Activated CD8-positive, alpha-beta T cell treated with anti-CD3 and anti-CD28 coated beads, Interleukin-2, amount 10 ng/mL, durations not matched to agents 7 days and 5 days (primary cell): Measurements from ENCODE around the gene TBL1XR1. TPM values are rescaled to one million over a fixed set of nuclear protein-coding genes. Genes with fewer than 3 reads are reported as not detected.
A peak's percentile ranks its signal among the peaks of the same experiment; 100 is the strongest.

Experiments used
- ATAC-seq: fragments of 150-1000 bp; cut with Tn5 transposase; one replicate; pipeline ENCODE4 v1.10.0; 2021; ENCODE audit warnings: moderate library complexity
- CTCF ChIA-PET: fragments of 350-600 bp; sonication (Branson Sonifier 250); formaldehyde crosslinking; loops from one replicate; lab custom pipeline; 2021; ENCODE audit warnings: antibody characterized with exemption; lab: Charles Lee
- POLR2A ChIA-PET: fragments of 350-600 bp; sonication (Branson Sonifier 250); formaldehyde crosslinking; loops from one replicate; lab custom pipeline; 2021; ENCODE audit warnings: antibody characterized with exemption; lab: Charles Lee
- DNase-seq: peaks from one replicate; pipeline ENCODE4 v3.0.0-alpha.2; 2020
- H3K27ac Mint-ChIP-seq: one replicate; pipeline ENCODE4 v1.8.0; 2021; ENCODE audit warnings: mild to moderate bottlenecking, mixed read lengths
- H3K27me3 Mint-ChIP-seq: one replicate; pipeline ENCODE4 v1.8.0; 2021; ENCODE audit warnings: low read depth, mixed read lengths
- H3K36me3 Mint-ChIP-seq: one replicate; pipeline ENCODE4 v1.8.0; 2021; ENCODE audit warnings: low read depth, mixed read lengths
- H3K4me1 Mint-ChIP-seq: one replicate; pipeline ENCODE4 v1.8.0; 2021; ENCODE audit warnings: low read depth, mixed read lengths
- H3K4me3 Mint-ChIP-seq: one replicate; pipeline ENCODE4 v1.8.0; 2021; ENCODE audit warnings: mild to moderate bottlenecking, mixed read lengths
- H3K9me3 Mint-ChIP-seq: one replicate; pipeline ENCODE4 v1.8.0; 2022; ENCODE audit warnings: mixed read lengths; ENCODE audit not compliant: insufficient read depth
- total RNA-seq, 2 experiments: library from RNA; stranded (reverse); gene quantifications; one replicate each; pipeline ENCODE4 v1.2.3, GENCODE V29; 2021

TBL1XR1 gene
- total RNA-seq, 2 experiments from 2014 or later = 165 to 166 TPM

- Mint-ChIP-seq H3K27ac (no peak overlapping the region), H3K9me3 (no peaks in the 10 kb centered on the region), H3K36me3 (no peaks in the 10 kb centered on the region), H3K4me1 (peaks cover 2% of the 10 kb centered on the region), H3K27me3 (peaks cover 6% of the 10 kb centered on the region), H3K4me3 (no peak overlapping the region)
- ChIA-PET CTCF (no interaction called here), POLR2A (no interaction called here)
- no peak for ATAC-seq
- DNase-seq = no peak
Observed at GRCh38 chr3:176994891-176995781, 202.1 kb downstream of the TBL1XR1 start.

- H3K36me3 Mint-ChIP-seq = no peaks in the 10 kb centered on the region
- POLR2A ChIA-PET = no interaction called here
- H3K9me3 Mint-ChIP-seq = no peaks in the 10 kb centered on the region
- H3K4me1 Mint-ChIP-seq = peaks cover 2% of the 10 kb centered on the region
- no peak for ATAC-seq
- peaks cover 6% of the 10 kb centered on the region for H3K27me3 Mint-ChIP-seq
- no peak overlapping the region for H3K27ac Mint-ChIP-seq
- no peak overlapping the region for H3K4me3 Mint-ChIP-seq
- CTCF ChIA-PET = no interaction called here
- no peak for DNase-seq
Observed at GRCh38 chr3:176994393-176994792, 202.9 kb downstream of the TBL1XR1 start.

- H3K27me3 Mint-ChIP-seq = peaks cover 6% of the 10 kb centered on the region
Observed at GRCh38 chr3:176992978-176993377, 204.3 kb downstream of the TBL1XR1 start.

GRCh38 chr3:176992565-176992964 lies 204.7 kb downstream of the TBL1XR1 start:
- POLR2A ChIA-PET = no interaction called here

More at GRCh38 chr3:176992978-176993377, 204.3 kb downstream of the TBL1XR1 start:
- Mint-ChIP-seq H3K27ac (no peak overlapping the region), H3K36me3 (no peaks in the 10 kb centered on the region), H3K4me3 (no peak overlapping the region), H3K9me3 (no peaks in the 10 kb centered on the region), H3K4me1 (peaks cover 2% of the 10 kb centered on the region)
- no peak for DNase-seq
- ChIA-PET POLR2A (no interaction called here), CTCF (no interaction called here)
- ATAC-seq = no peak

GRCh38 chr3:176988795-176989194 lies 208.5 kb downstream of the TBL1XR1 start:
- Mint-ChIP-seq H3K36me3 (no peaks in the 10 kb centered on the region), H3K4me1 (no peaks in the 10 kb centered on the region), H3K9me3 (no peaks in the 10 kb centered on the region), H3K27ac (no peak overlapping the region), H3K27me3 (no peaks in the 10 kb centered on the region), H3K4me3 (no peak overlapping the region)
- ATAC-seq (no peak), DNase-seq (no peak)
- CTCF ChIA-PET = no interaction called here
- POLR2A ChIA-PET = no interaction called here

More at GRCh38 chr3:176992565-176992964, 204.7 kb downstream of the TBL1XR1 start:
- Mint-ChIP-seq H3K9me3 (no peaks in the 10 kb centered on the region), H3K27ac (no peak overlapping the region), H3K36me3 (no peaks in the 10 kb centered on the region), H3K4me3 (no peak overlapping the region), H3K27me3 (peaks cover 6% of the 10 kb centered on the region), H3K4me1 (peaks cover 2% of the 10 kb centered on the region)
- ATAC-seq (no peak), DNase-seq (no peak)
- CTCF ChIA-PET = no interaction called here

GRCh38 chr3:176987901-176988650 lies 209.2 kb downstream of the TBL1XR1 start:
- Mint-ChIP-seq H3K27me3 (no peaks in the 10 kb centered on the region), H3K27ac (no peak overlapping the region), H3K4me1 (no peaks in the 10 kb centered on the region), H3K36me3 (no peaks in the 10 kb centered on the region), H3K9me3 (no peaks in the 10 kb centered on the region), H3K4me3 (no peak overlapping the region)
- ChIA-PET CTCF (no interaction called here), POLR2A (no interaction called here)
- DNase-seq (no peak), ATAC-seq (no peak)

GRCh38 chr3:176978441-176978840 lies 218.8 kb downstream of the TBL1XR1 start:
- Mint-ChIP-seq H3K9me3 (peaks cover 9% of the 10 kb centered on the region), H3K4me3 (no peak overlapping the region), H3K4me1 (peaks cover 4% of the 10 kb centered on the region), H3K36me3 (no peaks in the 10 kb centered on the region), H3K27me3 (no peaks in the 10 kb centered on the region), H3K27ac (no peak overlapping the region)
- CTCF ChIA-PET = no interaction called here
- DNase-seq = no peak
- ATAC-seq = no peak
- POLR2A ChIA-PET = no interaction called here

- CTCF ChIA-PET = no interaction called here
- no peak for ATAC-seq
- Mint-ChIP-seq H3K9me3 (peaks cover 7% of the 10 kb centered on the region), H3K4me3 (no peak overlapping the region), H3K36me3 (no peaks in the 10 kb centered on the region), H3K27ac (no peak overlapping the region), H3K4me1 (peaks cover 4% of the 10 kb centered on the region), H3K27me3 (no peaks in the 10 kb centered on the region)
- no peak for DNase-seq
- POLR2A ChIA-PET = no interaction called here
Observed at GRCh38 chr3:176977331-176977730, 220.0 kb downstream of the TBL1XR1 start.

- no peaks in the 10 kb centered on the region for H3K9me3 Mint-ChIP-seq
Observed at GRCh38 chr3:176976586-176976985, 220.7 kb downstream of the TBL1XR1 start.

GRCh38 chr3:176974279-176974678 lies 223.0 kb downstream of the TBL1XR1 start:
- POLR2A ChIA-PET = no interaction called here

More at GRCh38 chr3:176976586-176976985, 220.7 kb downstream of the TBL1XR1 start:
- Mint-ChIP-seq H3K4me1 (peaks cover 7% of the 10 kb centered on the region), H3K4me3 (no peak overlapping the region), H3K27ac (no peak overlapping the region), H3K36me3 (peaks cover 3% of the 10 kb centered on the region), H3K27me3 (no peaks in the 10 kb centered on the region)
- DNase-seq = no peak
- no peak for ATAC-seq
- POLR2A ChIA-PET = no interaction called here
- CTCF ChIA-PET = no interaction called here

GRCh38 chr3:176971613-176972174 lies 225.6 kb downstream of the TBL1XR1 start:
- DNase-seq = peak; percentile 49
- H3K27ac Mint-ChIP-seq = peak overlapping the region; percentile 85
- H3K36me3 Mint-ChIP-seq = peaks cover 3% of the 10 kb centered on the region
- ATAC-seq = peak; percentile 86
- peaks cover 6% of the 10 kb centered on the region for H3K4me1 Mint-ChIP-seq
- no peaks in the 10 kb centered on the region for H3K9me3 Mint-ChIP-seq
- no peak overlapping the region for H3K4me3 Mint-ChIP-seq
- H3K27me3 Mint-ChIP-seq = no peaks in the 10 kb centered on the region
- POLR2A ChIA-PET = interaction anchor here (0.6 kb wide), 1 partner anchor 213 kb away, joined by 3 read pairs; no protein-coding TSS in a partner anchor
- CTCF ChIA-PET = no interaction called here

More at GRCh38 chr3:176974279-176974678, 223.0 kb downstream of the TBL1XR1 start:
- DNase-seq = no peak
- no peak for ATAC-seq
- CTCF ChIA-PET = no interaction called here
- no peak overlapping the region for H3K4me3 Mint-ChIP-seq
- no peaks in the 10 kb centered on the region for H3K27me3 Mint-ChIP-seq
- no peaks in the 10 kb centered on the region for H3K9me3 Mint-ChIP-seq
- peaks cover 3% of the 10 kb centered on the region for H3K36me3 Mint-ChIP-seq
- peaks cover 10% of the 10 kb centered on the region for H3K4me1 Mint-ChIP-seq
- no peak overlapping the region for H3K27ac Mint-ChIP-seq

- no peak for ATAC-seq
- Mint-ChIP-seq H3K27ac (no peak overlapping the region), H3K9me3 (no peaks in the 10 kb centered on the region), H3K4me1 (peaks cover 12% of the 10 kb centered on the region), H3K27me3 (peaks cover 3% of the 10 kb centered on the region), H3K36me3 (peaks cover 3% of the 10 kb centered on the region), H3K4me3 (no peak overlapping the region)
- no peak for DNase-seq
- ChIA-PET CTCF (no interaction called here), POLR2A (no interaction called here)
Observed at GRCh38 chr3:176970770-176971169, 226.5 kb downstream of the TBL1XR1 start.
